Measurements from ENCODE around the gene REV1.
"Not testable (repeated sequence)": the region's sequence is repeated elsewhere in the genome, so short reads cannot be mapped to it uniquely, and the experiment has no call there.

The REV1 gene

DNA sequence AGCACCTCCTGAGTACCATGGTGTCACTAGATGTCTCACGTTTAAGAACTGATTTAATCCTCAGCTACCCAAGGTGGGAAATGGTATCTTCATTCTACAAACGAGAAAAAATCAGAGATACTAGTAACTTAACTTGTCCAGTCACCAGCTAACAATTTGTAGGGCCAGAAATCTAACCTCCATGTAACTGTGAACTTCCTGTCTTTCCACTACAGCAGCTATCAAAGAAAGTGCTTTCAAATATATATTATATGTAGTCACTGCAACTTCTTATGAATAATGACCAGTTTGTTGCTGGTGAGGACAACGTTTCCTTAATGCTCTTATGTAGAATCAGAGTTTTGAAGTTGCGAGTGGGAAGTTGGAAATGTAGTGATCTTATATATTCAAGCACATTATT is 1.9 kb downstream of the REV1 start:
- DNase-seq (ENCODE audit: low read depth in 2 of 2): no peak

GRCh38 chr2:99485824-99486223 is 4.0 kb downstream of the REV1 start:
- DNase-seq (ENCODE audit: low read depth in 2 of 2): no peak

DNA sequence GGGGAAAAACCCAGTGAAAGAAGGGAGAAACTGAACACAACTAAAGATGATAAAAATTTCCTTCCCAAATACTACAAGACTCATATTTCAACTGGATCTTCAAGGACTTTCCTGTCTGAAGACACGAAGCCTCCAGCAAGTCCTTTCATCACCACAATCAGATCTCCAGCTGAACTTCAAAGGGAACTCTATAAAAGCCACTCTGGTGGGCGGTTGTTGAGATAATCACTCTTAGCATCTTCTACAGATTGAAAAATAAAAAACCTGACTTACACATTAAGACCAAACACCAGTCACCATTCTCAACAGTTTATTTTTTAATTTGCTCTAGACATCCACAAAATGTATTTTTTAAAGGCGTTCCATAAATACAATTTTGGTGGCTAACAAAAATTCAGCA is 4.4 kb downstream of the REV1 start:
- DNase-seq (ENCODE audit: low read depth in 2 of 2): no peak

DNA sequence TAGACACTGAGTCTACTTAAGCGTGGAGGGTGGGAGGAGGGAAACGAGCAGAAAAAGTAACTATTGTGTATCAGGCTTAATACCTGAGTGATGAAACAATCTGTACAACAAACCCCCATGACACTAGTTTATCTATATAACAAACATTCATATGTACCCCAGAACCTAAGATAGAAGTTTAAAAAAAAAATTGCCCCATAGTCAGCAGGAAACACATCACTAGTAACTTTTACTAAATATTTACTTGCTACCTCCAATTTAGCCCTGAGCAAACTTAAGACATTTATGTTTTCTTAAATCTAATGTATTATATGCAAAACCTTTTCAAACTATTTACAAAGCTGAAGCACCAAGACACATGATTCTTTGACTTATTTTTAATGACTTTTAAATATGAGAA is 5.6 kb downstream of the REV1 start:
- DNase-seq (ENCODE audit: low read depth in 2 of 2): no peak

GRCh38 chr2:99481941-99482340 is 7.9 kb downstream of the REV1 start:
- DNase-seq (ENCODE audit: low read depth in 2 of 2): no peak

- no peak for DNase-seq (ENCODE audit: low read depth in 2 of 2)
Measured at GRCh38 chr2:99481527-99481926, 8.3 kb downstream of the REV1 start.

DNA sequence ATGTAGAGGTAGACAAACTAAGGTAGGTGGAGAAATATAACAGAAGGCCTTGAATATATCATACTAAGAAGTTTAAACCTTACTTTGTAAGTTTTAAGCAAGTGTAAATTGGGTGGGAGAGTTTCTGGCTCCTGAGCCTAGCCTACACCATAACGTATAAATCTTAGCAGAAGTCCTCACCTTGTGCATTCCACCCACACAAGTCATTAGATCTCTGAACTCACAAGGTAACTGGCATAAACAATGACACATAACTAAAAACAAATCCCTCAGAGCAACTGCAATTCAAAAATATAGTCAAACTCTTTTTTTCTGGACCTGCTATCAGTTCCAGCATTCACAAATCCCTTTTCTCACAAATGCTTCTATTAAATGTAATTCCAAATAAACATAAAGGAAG is 9.4 kb downstream of the REV1 start:
- no peak for DNase-seq (ENCODE audit: low read depth in 2 of 2)

DNA sequence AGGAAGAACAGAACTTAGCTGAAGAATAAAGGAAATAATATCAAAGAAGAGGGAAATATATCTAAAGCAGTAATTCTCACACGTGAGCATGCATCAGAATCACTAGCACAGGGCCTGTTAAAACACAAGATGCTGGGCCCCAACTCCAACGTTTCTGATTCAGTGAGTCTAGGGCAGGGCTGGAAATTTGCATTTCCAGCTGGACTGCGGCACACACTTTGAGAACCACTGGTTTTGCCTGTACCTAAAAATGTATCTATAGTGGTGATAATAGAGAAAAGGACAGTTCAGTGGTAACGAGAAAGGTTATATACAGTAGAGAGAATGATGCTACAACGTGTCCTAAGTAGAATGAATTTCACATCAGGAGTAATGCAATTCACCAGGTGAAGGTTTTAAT is 11.2 kb downstream of the REV1 start:
- no peak for DNase-seq (ENCODE audit: low read depth in 2 of 2)

GRCh38 chr2:99477054-99477453 is 12.8 kb downstream of the REV1 start:
- no peak for DNase-seq (ENCODE audit: low read depth in 2 of 2)

DNA sequence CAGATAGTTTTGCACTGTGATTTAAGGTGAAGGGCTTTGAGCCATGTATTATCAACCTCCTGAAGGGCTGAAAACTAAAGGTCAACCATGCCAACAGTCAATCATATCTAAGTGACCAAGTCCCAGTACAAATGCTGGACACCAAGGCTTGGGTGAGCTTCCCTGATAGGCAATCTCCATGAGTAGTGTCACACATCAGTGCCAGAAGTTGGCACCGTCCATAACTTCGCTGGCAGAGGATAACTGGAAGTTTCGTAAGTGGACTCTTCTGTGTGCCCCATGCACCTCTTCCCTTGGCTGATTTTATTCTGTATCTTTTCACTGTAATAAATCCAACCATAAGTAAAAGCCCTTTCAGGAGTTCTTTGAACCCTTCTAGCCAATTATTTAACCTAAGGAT is 13.2 kb downstream of the REV1 start:
- DNase-seq (ENCODE audit: low read depth in 2 of 2): no peak

DNA sequence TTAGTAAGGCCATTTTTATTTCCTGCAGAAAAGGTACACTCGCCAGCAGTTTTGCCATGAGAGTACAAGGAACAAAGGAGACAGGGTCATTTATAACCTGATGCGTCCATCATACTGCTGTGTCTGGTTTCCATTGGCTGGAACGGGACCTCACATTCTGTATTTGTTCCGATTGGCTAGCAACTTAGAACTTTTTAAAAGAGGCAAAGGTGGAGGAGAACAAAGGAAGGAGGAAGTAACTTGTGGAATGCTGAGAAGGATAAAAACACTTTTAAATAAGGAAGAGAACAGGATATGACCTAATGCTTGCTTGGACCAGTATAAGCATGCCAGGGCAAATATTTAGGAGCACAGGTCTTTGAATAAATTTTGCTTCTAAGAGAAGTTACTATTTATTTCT is 14.7 kb downstream of the REV1 start:
- not testable (repeated sequence) for DNase-seq (ENCODE audit: low read depth in 2 of 2)

GRCh38 chr2:99473518-99474083 is 16.2 kb downstream of the REV1 start:
- DNase-seq (ENCODE audit: low read depth in 2 of 2): no peak

- DNase-seq (ENCODE audit: low read depth in 2 of 2): no peak
Measured at GRCh38 chr2:99472600-99472960, 17.2 kb downstream of the REV1 start.

DNA sequence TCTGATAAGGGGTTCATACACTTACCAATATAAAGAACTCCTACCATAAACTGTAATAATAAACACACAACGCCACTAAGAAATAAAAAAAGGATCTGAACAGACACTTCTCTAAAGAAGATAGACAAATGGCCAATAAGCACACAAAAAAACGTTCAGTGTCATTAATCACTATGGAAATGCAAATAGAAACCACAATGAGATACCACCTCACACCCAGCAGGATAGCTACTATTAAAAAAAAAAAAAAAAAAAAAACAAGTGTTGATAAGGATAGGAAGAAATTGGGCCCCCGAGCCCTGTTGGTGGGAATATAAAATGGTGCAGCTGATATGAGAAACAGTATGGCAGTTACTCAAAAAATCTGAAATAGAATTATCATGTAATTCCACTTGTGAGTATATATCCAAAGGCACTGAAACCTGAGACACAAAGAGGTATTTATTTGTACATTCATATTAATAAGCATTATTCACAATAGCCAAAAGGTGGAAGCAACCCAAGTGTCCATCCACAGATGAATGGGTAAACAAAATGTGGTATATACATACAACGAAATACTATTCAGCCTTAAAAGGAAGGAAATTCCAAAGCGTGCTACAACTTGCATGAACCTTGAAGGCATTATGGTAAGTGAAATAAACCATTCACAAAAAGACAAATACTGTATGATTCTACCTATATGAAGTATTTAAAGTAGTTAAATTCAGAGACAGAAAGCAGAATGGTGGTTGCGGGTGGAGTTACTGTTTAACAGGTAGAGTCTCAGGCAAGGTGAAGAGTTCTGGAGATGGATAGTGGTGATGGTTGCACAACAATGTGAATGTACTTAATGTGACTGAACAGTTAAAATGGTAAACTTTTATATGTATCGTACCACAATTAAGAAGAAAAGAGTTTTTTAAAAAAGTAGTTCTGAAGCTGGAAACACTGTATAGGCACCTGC is 17.9 kb downstream of the REV1 start:
- DNase-seq (ENCODE audit: low read depth in 2 of 2): no peak

- DNase-seq (ENCODE audit: low read depth in 2 of 2): no peak
Measured at GRCh38 chr2:99470957-99471356, 18.9 kb downstream of the REV1 start.

GRCh38 chr2:99470459-99470858 is 19.4 kb downstream of the REV1 start:
- not testable (repeated sequence) for DNase-seq (ENCODE audit: low read depth in 2 of 2)

DNA sequence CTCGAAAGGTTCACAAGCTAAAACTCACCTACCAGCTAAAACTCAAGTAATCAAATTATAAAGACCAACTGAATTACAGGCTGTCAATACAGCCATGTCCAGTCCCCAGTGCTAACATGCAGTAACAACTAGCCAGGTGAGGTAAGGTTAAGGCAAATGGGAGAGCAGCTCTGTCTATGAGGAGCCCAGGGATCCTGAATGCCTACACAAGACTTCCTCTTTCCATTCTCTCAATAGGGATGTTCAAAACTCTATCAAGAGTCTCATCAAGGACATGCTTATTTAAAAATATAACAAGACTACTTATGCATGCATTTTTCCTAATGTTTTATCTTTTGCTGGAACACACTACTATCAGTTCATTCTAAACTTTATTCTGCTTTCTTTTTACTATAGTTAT is 20.4 kb downstream of the REV1 start:
- no peak for DNase-seq (ENCODE audit: low read depth in 2 of 2)

GRCh38 chr2:99468155-99468554 is 21.7 kb downstream of the REV1 start:
- no peak for DNase-seq (ENCODE audit: low read depth in 2 of 2)

DNA sequence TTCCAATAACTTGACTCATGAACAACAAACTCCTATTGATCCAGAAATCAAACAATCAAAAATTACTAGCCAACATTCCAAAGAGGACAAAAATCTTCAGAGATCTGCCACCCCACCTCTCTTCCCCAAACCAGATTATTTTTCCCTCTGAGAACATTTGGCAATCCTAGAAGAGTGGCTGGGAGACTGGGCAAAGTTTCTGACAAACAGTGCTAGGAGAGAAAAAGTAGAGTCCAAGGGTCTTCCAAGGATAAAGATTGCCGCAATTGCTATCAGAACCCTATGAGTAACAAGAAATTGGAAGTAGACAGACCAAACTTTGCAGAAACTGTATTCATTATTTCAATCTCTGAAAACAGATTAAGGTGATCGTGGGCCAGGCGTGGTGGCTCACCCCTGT is 22.4 kb downstream of the REV1 start:
- no peak for DNase-seq (ENCODE audit: low read depth in 2 of 2)

GRCh38 chr2:99461828-99462483 is 27.9 kb downstream of the REV1 start:
- DNase-seq (ENCODE audit: low read depth in 2 of 2): no peak

GRCh38 chr2:99458529-99458928 is 31.3 kb downstream of the REV1 start:
- DNase-seq (ENCODE audit: low read depth in 2 of 2): no peak

GRCh38 chr2:99451686-99452085 is 38.1 kb downstream of the REV1 start:
- no peak for DNase-seq (ENCODE audit: low read depth in 2 of 2)

DNA sequence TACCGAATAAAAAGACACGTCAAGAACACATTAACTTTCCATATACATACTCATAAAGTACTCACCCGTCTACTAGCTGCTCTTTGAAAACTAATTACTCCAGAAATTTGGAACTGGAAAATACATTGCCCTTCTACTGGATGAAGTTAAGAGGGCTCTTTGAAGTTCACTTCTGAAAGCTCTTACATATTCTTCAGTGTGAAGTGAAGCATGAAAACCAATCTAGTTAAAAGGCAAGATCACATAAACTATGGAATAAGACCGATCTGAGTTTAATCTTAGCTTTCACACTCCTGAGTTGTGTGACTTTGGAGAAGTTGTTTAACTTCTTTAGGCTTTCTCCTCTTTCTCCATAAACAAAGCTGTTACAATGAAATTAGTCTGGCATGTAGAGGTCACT is 38.5 kb downstream of the REV1 start:
- no peak for DNase-seq (ENCODE audit: low read depth in 2 of 2)
